ENCODE results near the gene TRIO.

GRCh38 chr5:14266686-14267085 lies 123.5 kb downstream of the TRIO start:
- TF ChIP-seq SUZ12 (IDR thresholded peaks at IDR 0.05; ENCODE audit: extremely low read depth, insufficient read depth, insufficient read length) (no peak), YY1 (IDR thresholded peaks at IDR 0.05; ENCODE audit: insufficient read depth, insufficient read length) (no peak)
